Kidney tubule cell (primary cell): ENCODE results near the gene NKX6-1.
A peak's percentile ranks its signal among the peaks of the same experiment; 100 is the strongest.

Experiments
- DNase-seq: peaks from one replicate; pipeline ENCODE4 v3.0.0-alpha.2; 2018; ENCODE audit warnings: low spot score

NKX6-1 gene

DNA sequence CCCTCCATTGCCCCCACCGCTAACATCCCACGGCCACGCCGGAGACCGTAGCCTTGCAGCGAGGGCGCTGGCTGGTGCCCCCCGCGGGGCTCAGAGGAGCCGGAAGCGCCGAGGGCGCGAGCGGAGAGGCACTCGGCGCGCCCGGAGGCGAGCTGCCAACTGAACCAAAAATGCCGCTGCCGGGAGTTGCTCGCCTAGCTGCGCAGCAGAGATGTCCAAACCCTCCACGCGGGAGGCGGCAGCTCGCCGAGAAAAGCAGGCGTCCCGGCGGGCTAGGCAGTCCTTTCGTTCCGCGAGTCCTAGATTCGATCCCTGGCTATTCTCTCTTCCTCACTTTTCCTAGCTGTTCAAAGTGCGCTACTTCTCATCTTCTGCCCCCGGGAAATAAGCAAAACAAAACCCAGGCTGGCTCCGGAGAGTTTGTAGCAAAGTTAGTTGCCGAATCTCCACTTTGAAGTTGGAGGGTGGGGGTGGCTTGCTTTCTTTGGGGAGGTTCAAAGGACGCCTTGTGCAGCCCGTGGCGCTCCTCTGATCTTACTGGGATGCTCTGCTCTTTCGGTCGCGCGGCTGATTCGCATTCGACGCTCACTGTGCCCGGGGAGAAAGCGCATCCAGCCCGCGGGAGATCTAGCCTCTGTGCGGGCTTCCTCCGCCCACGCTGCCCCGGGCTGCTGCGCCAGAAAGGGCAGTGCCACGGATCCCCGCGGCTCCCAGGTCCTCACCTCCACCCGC, 723 bp downstream of the NKX6-1 start:
- peak; percentile 18 for DNase-seq

DNA sequence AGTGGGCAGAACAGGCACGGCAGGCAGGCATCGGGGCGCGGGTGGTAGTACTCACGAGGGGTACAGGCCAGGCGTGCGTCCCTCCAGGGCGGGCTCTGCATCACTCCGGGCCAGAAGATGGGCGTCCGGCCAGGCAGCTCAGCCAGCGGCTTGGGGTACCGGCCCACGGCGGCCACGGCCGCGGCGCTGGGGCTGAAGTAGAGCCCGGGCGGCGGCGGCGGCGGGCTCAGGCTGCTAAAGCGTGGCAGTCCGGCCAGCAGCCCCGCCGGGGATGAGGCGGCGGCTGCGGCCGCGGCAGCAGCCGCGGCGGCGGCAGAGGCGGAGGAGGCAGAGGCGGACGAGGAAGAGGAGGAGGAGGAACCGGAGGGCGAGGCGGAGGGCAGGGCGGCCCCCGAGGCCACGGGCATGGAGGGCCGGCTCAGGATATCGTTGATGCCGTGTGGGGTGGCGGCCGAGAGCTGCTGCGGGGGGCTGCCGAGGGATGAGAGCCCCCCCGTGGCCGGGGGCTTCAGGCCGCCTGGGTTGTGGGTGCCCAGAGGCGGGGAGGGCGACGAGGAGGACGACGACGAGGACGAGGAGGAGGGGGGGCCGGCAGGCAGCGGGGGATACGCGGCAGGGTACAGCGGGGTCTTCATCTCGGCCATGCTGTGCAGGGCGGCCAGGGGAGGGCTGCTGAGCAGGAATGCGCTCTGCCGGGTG, 1.4 kb downstream of the NKX6-1 start:
- no peak for DNase-seq

DNA sequence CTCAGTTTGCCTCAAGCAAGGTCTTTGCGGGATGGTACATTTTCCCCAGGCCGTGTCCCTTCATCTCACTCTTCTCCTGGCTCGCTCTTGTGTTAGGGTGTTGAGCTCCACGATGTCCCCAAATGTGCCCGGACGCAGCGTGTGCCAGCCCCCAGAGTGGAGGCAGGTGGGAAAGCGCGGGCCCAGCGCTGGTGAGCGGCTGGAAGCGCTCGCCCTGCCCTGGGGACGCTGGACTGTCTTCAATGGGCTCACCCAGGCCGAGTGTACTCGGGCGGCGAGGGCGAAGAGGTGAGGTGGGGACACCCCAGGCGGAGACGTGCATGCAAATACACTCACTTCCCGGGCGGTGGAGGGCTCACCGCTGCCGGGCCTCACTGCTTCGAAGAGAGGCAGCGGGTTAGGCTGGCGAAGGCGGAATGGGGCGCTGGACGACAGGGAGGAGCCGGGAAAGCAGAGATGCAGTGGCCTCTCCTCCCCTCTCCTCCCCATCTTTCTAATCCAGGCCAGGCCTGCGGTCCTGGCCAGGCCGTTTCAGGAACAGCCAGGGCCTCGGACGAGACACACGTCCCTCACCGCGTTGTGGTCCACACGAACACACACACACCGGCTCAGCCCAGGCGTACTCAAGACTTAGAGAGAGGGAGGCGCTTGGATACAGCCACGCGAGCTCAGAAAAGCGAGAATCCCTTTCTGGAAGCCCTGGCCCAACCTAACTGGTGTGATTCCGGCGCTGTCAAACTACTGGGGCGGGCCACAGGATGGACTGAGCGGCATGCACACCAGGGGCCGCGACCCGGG, 2.2 kb downstream of the NKX6-1 start:
- no peak for DNase-seq

DNA sequence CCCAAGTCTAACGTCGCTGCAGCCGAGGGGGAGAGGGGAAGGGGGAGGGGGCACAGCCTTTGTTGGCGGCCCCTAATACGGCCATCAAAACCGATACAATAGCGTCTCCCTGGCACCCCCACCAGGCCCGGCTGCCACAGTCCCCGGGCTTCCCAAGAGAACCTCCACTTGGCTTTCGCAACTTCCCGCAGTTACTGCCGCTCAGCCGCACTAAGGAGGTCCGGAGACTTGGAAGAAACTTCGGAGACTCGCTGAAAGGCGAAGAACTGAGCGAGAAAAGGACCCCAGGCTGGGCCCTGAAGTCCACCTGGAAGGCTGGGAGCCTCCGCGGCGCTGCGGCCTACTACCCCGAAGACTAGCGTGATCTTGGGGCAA, 2.8 kb downstream of the NKX6-1 start:
- DNase-seq, result no peak

DNA sequence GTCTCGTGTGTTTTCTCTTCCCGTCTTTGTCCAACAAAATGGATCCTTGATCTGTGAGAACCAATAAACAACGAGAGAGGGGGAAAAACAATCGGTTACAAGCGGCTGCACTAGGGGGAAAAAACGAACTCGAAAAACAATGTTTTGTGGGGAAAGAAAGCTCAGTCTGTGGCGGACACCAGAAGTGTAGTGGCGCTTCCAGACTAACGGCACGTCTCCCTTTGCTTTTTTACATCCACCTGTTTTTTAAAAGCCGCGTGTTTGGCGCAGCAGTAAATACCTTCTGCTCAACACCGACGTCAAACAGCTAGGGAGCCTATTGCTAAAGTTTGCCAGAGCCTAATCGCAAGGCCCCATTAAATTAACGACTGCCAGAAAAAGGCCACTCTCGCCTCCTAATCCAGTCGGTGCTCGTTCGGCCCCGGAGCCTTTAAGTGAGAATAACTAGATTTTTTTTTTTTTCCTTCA, 3.3 kb downstream of the NKX6-1 start:
- no peak for DNase-seq

DNA sequence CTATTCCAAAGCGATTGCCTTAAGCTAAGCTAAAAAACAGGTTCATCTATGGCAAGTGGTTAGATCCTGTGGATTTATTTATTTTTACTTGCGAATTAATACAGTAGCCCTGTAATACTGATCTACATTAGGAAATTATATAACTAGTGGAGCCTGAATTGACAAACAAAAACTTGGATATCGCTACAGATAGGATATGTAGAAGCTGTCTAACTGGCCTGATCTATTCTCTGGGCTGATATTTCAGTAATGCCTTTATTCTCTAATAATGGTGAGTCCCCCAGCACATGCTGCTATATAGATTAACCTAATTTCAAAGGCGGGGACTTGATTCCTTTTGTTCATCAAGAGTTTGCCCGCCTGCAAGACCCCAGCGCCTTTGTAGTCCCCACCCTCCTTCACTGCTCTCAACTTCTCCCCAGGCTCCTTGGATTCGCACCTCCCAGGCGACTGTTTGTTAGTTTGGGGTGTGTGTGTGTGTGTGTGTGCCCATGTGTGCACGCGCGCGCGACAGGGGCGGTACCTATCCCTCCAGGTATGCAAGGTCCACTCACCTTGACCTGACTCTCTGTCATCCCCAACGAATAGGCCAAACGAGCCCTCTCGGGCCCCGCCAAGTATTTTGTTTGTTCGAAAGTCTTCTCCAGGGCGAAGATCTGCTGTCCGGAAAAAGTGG, 3.8 kb downstream of the NKX6-1 start:
- DNase-seq, result no peak

DNA sequence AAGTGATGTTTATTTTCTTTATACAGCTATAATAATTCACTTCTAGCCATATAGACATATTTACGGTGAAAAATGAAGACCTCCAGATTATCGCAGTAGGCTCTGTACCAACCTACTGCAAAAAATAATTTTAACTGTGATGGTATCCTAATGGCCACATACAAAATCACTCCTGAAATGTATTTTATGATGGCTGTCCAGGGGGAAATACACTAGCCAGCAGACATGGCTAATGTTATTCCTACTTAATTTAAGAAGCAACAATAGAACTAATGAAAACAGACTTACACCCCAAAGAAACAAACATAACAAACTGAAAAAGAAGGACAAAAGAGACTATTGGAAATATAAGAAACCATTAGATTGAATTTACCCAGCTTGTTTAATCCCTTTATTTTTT, 4.6 kb downstream of the NKX6-1 start:
- no peak for DNase-seq

DNA sequence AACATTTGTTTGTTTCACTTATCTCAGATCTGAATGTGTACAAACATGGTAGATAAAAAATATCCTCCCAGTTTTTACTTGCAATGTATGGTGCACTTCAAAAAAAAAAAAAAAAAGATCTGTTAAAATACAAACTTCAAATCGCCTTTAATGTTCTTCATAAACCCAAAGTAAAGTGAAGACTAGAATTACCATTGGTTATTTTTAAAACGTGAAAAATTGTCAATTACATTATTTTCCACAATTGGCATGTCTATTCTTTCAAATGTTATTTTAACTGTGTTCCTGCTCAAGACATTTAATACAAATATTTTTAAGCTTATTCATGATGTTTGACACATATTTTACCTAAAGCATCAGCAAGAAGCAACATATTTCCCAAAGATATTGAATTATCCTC, 5.0 kb downstream of the NKX6-1 start:
- DNase-seq, result no peak

DNA sequence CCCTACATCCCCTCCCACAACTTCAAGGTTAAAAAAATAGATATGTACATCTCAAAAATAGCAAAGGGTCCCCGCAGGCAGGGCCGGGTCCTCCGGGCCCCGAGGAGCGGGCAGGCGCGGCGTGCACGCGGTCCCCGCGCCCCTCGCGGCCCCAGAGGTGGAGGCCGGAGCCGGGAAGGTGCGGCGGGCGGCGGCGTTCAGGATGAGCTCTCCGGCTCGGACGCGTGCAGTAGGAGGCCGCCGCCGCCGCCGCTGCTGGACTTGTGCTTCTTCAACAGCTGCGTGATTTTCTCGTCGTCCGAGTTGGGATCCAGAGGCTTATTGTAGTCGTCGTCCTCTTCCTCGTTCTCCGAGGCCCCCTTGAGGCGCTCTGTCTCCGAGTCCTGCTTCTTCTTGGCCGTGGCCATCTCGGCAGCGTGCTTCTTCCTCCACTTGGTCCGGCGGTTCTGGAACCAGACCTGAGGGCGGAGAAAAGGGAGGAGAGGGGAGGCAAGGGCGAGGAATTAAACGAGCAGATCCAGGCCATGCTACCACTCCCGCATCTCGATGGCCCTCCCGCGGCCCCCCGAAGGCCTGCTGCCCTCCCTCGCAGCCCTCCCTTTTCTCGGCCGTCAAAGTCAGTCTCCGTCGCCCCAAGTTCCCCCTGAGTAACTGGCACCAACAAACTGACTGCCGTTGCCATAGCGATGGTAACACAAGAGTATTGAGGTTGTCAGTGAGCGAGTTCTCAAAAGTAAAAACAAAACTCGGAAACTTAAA, 5.8 kb downstream of the NKX6-1 start:
- DNase-seq, result peak; percentile 26

DNA sequence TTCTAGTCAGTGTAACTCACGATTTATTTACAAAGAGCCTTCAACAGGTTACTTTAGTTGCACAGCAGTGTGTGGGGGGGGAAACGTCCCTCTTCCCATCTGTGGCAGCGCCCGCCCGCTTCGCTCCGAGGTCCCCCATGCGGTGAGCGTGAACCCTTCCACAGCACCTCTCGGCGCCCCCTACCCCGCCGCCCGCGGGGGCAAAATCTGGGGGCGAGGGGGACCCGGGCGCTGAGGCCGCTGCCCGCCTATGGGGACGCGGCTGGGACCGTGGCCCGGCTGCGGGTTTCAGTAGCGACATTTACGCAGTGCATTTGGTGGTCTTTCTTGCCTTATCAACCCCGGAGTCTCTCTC, 6.4 kb downstream of the NKX6-1 start:
- DNase-seq, result no peak

DNA sequence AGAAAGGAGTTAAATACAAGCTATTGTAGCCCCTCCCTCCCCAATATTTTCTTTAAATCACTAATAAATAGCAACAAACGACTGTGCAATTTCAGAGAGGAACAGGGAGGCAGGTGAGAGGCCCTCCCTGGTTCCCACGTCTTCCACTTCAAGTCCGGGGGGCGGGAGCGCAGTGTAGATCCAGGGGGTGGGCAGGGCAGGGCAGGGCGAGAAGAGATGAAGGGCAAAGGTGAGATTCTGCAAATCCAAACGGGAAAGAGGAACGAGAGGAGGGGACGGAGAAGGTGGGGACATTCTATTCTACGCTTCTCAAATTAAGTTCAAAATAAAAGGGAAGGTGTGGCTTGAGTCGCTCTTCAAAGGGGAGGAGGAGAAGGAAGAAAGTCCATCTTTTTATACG, 6.8 kb downstream of the NKX6-1 start:
- DNase-seq, result no peak

DNA sequence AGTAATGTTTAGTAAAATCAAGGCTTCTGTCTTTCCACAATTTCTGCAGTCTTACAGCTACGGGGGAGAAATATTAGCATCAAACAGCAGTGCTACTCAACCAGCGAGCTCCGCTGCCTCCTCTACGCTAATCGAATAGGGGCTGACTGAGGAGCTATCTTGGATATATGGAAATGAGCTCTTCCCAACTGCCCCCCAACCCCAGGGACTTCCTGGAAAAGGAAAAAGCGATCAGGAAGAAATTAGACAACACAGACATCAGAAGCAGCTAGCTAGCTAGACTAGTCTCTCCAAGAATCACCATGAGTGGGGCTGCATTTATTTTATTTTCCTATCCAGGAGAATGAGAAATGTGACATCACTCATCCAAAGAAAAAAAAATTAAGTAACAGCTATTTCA, 7.6 kb downstream of the NKX6-1 start:
- no peak for DNase-seq

DNA sequence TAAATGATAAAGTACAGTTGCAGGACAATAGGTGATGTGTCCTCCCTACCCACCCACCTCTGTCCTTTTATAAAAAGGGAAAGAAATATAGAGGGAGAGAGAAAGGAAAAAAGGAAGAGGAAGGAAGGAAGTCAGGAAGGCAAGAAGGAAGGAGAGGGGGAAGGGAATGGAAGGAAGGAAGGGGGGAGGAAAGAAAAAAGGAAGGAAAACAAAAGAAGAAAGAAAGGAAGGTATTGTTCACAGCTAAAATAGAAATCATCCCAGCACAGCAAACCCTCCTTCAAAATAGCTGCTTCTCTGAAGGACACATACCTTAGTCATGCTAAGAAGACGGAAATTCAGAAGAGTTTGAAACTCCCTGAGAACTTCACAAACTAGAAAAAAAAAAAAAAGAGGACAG, 8.4 kb downstream of the NKX6-1 start:
- DNase-seq, result no peak

DNA sequence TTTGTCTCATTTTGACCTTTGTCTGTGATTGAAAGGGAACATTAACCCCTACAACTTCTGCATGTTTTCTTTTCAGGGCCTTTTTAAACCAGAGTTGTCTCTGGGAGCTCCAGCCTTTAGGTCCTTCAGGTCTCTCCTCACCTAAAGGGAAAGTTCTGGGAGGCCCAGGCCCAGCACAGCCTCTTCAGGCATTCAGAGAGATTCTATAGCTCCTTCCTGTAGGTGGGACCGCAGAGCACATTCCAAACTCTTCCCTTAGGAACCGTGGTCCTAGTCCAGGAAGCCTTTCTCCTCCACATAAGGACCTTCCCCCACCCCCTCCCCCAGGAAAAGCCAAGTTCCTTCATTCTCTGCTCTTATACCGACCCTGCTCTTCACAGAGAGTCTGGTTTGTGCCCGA, 14.9 kb downstream of the NKX6-1 start:
- no peak for DNase-seq

DNA sequence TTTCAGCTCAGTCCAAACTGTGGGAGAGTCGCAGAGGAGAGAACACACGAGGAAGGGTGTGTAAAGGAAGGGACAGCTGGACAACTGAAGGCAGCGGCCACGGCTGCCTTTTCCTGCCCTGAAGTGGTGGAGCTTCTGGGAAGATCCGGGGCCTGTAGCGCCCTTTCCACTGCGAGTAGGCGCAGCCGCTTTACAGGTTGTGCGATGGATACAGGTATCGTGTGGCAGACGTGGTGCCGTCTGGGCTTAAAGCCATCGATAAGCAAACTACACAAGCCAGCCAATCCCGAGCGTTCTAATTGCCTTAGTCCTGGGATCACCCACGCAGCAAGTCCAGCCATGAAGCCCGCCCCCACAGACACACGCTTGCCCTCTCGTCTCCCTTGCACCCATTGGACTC, 15.4 kb downstream of the NKX6-1 start:
- DNase-seq, result no peak

DNA sequence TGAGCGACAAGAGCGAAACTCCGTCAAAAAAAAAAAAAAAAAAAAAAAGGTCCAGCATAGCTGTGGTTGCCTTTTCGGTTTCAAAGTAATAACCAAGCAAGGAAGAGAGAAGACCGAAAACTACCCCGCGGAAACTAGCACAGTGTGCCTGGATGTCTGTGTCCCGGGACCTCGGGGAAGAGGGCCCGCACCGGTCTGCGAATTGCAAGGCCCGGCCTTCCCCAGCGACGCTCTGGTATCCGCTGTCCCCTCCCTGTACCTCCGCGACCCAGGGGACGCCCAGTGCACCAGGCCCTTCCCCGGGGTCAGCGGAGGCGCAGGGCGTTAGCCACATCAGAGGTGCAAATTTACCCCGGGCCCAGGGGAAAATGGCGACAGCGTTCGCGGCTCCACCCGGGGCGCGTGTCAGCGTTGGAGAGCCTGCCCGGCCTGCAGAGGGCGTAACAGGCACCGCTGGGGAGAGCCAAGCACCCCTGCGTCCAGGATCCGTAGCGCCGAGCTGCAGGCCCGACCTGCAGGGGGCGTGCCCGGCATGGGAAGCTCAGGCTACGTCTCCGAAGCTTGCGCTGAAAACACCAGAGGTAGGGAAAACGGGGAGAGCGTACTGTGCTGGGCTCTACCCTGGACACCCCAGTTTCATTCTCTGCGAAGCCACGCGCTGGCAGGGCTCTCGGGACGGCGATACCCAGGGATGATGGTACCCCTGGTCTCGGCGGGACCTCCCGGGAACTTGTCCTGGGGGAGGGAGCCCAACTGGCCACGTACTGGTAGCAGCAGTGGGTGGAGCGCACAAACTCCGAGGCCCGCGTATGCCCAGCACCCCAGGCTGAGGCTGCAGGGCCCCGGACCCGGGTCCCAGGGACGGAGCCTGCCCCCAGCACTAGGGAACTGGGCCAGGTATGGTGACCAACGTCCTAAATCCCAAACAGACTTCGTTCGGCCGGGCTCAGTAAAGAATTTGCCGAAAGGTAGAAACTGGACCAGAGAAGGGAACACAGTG, 16.2 kb downstream of the NKX6-1 start:
- DNase-seq, result peak; percentile 44

DNA sequence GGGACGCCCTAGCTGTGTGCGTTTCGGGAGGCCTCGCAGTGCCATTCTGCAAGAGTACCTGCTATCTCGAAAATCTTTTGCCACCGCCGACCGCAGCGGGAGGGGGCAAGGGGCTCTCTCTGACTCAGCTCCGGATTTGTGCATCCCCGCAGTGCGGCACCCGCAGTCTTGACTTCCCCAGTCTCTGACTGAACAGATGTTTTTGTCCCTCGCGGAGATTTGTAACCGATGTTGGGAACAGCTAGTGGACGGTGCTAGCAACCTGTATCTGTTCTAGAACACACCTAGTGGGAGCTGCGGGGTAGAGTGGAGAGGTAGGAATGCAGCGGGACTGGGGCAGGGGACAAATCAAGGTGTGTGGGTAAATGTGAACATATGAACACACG, 17.2 kb downstream of the NKX6-1 start:
- no peak for DNase-seq

DNA sequence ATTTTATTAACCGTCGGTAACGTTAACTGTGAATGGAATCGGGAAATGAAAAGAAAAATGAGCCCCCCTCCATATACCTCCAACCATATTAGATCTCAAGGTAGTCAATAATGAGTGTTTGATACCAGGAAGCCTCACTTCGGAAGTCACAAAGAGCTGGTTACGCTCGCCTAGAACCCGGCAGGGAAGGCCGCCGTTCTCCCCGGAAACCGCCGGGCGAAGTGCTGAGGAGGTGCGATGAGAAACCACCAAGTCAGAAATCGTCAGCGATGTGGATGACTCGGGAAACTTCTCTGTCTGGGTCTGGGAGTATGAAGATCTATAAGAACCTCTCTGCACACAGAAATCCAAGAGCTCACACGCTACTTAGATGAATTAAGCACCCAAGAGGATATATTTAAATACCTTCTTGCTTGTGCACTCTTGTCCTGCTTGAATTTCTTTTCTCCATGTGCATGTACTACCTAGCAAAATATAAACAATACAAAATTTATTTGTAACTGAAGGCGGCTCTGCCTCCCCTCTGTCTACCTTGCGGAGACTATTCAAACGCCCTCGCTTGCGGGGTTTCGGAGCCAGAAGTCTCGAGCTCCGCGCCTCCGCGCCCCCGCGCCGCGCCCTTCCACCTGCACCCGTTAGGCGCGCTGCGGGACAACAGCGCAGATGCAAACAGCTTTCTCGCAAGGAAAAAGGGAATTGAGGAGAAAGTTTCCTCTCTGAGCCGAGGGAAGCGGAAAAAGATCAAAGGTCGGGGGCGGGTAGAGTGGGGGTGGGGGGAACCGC, 17.8 kb downstream of the NKX6-1 start:
- no peak for DNase-seq

DNA sequence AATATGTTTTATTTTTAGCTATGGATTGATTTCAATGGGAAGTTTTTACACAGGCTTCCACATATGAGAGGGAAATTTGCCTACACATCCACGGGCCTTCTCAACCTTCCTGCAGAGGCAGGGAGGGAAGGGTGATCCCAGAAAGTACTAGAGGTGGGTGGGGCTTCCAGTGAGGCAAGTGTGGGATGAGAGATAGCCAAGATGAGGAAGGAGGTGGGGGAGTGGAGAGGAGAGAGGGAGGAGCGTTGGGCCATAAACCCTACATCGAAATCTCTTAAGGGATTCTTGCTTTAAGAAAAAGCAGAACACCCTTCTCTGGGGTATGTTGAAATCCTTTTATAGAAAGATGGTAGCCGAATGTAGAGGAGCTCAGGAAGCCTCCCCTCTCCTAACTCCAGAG, 19.0 kb downstream of the NKX6-1 start:
- DNase-seq, result no peak

DNA sequence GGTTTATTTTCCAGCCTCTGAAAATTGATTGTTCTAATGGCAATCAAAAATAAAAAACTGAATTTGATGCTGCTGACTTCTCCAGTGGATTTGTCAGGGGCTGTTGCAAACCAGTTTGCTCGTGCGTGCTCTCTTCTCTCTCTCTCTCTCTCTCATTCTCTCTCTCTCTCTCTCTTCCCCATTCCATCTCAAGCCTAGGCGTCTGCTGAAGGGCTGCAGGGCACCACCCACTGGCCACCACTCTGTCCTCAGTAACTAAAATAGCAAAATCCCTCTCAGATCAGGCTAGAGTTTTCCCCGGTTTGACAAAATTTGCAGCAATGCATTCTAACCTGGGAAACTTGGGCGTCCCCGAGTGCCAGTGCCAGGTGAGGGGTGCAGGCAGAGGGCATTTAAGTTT, 19.4 kb downstream of the NKX6-1 start:
- DNase-seq, result no peak
